IMR-90 (cell line): ENCODE results near the gene ADORA2A.

Experiments
- CEBPB ChIP-seq: IDR thresholded peaks from 2 replicates; pipeline ENCODE4 v1.6.1; 2012; ENCODE audit warnings: low read depth, low read length, improper control_type of control experiment
- CHD1 ChIP-seq: IDR thresholded peaks from 2 replicates; pipeline ENCODE4 v1.6.1; 2012; ENCODE audit warnings: low read depth, low read length, improper control_type of control experiment
- CTCF ChIP-seq: conservative IDR thresholded peaks from 2 replicates; pipeline ENCODE4 v1.5.1; 2012; ENCODE audit warnings: mild to moderate bottlenecking, low read depth, low read length, improper control_type of control experiment
- MAFK ChIP-seq: IDR thresholded peaks from 2 replicates; pipeline ENCODE4 v1.6.1; 2012; ENCODE audit warnings: low read depth, low read length, improper control_type of control experiment
- MAZ ChIP-seq: IDR thresholded peaks from 2 replicates; pipeline ENCODE4 v1.6.1; 2012; ENCODE audit warnings: low read depth, mild to moderate bottlenecking, low read length, improper control_type of control experiment, moderate library complexity, borderline replicate concordance
- POLR2A ChIP-seq: IDR thresholded peaks from 2 replicates; pipeline ENCODE4 v1.6.1; 2012; ENCODE audit warnings: mild to moderate bottlenecking, low read depth, low read length
- RAD21 ChIP-seq: IDR thresholded peaks from 2 replicates; pipeline ENCODE4 v1.6.1; 2012; ENCODE audit warnings: low read length, improper control_type of control experiment
- RCOR1 ChIP-seq: IDR thresholded peaks from 2 replicates; pipeline ENCODE4 v1.6.1; 2012; ENCODE audit warnings: mild to moderate bottlenecking, low read length, improper control_type of control experiment; ENCODE audit not compliant: insufficient replicate concordance
- RFX5 ChIP-seq: IDR thresholded peaks from 2 replicates; pipeline ENCODE4 v1.8.0; 2012; ENCODE audit warnings: low read depth, mild to moderate bottlenecking, low read length, moderate library complexity

DNA sequence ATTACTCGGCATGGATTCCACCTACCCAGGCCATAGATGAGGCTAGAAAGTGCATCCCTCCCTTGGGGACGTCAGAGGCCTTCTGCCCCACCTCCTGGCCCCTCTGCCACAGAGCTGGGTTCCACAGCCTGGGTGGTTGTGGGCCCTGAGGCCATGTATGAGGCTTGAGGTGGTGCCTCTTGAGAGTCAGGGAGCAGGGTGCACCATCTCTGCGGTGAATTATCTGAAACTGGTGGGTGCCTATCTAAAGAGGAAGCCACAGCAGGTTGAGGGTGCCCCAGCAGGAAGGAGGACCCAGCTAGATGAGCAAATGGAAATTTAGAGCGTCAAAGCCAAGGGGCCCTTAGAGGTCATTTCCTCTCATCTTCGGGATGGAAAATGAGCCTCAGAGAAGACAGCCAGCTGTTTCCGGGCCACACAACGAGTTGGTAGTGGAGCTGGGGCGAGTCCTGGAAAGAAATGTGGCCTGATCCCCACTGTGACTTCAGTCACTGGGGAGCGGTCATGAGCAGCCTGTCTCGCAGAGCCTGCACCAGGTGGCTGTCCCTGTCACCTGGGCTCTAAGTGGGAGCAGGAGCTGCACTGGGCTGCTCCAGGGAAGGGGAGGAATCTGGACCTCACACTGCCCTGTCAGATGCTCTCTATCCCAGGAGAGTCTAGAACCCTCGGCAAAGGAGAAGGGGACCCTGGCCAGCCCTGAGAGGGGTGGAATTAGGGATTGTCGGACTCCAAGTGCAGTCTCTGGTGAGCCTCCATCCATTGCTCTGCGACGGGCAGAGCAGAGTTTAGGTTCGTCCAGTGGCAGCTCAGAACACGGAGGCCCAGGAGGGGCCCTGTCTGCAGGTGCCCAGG lies 7.3 kb downstream of the ADORA2A start:
- no peak for TF ChIP-seq RAD21
- TF ChIP-seq MAZ, result no peak
- TF ChIP-seq CTCF, result no peak
- no peak for TF ChIP-seq POLR2A
- TF ChIP-seq CEBPB, result no peak
- TF ChIP-seq CHD1, result no peak
- TF ChIP-seq RFX5, result no peak
- no peak for TF ChIP-seq RCOR1
- TF ChIP-seq MAFK, result no peak
